Metanephros (tissue), 1 donor: Measurements from ENCODE around the gene DUSP28. TPM values are rescaled to one million over a fixed set of nuclear protein-coding genes. Genes with fewer than 3 reads are reported as not detected.

ENCODE experiments used
- total RNA-seq: library from RNA; depleted of rRNA; stranded (reverse); fragments of >200 nt; gene quantifications from one replicate; pipeline ENCODE4 v1.2.3, GENCODE V29; 2014

Gene DUSP28, protein sequence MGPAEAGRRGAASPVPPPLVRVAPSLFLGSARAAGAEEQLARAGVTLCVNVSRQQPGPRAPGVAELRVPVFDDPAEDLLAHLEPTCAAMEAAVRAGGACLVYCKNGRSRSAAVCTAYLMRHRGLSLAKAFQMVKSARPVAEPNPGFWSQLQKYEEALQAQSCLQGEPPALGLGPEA
- 7.0 TPM for total RNA-seq

DNA sequence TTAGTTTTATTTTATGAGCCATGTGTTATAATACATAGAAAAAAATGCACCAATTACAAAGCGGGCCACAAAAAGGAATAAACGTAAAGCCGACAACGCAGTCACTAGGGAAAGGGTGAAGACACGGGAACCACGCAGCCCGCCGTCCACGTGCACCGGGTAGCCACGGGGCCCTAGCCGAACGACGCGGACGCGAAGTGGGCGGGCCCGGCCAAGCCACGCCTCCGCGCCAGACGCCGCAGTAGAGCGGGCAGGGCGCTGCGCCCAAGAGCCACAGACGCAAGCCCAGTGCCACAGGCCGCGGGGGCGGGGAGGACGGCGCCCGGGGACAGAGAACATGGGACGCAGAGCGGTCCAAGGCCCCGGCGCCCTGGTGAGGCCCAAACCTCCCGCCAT lies at the start of gene DUSP28:
Gene DUSP28 (plus strand): TSS at position 274 of the 396 bp plus-strand sequence. CDS start 328 bp downstream, outside the sequence.

GRCh38 chr2:240557808-240558207 lies 2.3 kb upstream of the DUSP28 start, which contains the start of gene ANKMY1:
ANKMY1 (minus strand) TSS chr2:240557988; CDS start chr2:240557335, 653 bp downstream.

DNA sequence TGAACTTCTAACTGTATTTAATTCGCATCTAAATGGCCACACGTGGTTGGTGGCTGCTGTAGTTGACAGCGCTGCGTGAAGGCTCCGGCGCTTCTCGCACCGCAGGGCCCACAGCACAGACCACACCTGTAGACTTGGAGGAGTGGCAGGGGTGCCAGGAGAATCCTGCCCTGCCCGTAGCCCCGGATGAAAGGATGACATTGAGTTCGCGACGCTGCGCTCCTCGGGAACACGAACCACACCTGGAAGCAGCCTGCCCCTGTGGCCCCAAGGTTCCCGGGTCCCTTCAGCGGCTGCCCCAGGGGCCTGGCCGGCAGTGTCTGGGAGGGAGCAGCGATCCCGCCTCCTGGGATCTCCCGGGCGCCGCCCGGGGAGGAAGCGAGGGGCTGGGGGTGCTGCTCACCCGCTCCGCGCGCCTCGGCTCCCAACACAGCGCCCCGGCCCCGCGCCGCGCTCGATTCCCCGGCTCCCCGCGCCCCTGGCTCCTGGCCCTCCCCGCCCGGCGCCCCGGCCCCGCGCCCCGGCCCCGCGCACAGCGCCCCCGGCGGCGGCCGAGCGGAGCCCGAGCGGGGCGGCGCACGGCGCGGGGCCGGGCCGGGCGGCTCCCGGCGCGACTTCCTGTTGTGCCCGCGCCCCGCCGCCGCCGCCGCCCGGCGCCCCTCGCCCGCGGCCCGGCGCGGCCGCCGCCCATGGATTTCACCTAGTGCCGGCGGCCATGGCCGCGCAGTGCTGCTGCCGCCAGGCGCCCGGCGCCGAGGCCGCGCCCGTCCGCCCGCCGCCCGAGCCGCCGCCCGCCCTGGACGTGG lies 7.9 kb downstream of the DUSP28 start, which contains the start of gene RNPEPL1:
Gene RNPEPL1 (plus strand): TSS at position 613 of the 806 bp plus-strand sequence. CDS start 103 bp downstream, at position 716.

DNA sequence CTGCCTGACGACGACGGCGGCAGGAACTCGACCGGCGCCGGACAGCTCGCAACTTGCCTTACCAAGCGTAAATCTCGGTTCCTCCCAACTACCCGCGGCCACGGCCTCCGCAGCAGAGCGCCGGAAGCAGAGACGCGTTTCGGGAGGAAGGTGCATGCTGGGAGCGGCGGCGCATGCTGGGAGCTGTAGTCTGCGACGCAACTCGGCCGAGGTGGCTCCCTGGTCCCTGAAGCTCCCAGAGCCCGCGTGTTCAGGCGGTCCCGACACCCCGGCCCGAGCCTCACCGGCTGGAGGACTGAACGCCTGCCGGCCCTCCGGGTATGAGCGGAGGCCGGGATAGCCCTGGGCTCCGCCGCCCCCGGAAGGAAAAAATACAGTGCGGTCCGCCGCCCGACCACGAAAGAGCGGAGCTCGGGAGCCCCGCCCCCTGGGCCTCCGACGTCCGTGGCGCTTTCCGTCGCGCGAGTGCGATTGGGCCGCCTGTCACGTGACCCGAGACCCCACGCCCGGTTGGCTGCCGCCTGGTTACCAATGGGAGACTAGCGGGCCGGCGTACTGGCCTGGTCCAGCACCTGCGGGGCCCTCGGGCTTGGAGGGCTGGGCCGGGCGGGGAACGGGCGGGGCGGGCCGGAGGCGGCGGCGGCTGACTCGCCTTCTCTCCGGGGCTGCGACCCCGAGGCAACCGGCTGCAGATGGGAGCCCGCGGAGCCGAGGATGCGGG lies 26.2 kb downstream of the DUSP28 start, which contains the start of gene CAPN10:
Gene CAPN10 (plus strand): TSS at position 537 of the 721 bp plus-strand sequence. CDS start 178 bp downstream, at position 715.

Other genes with a start within 250 kb of the DUSP28 start
- gene GPC1, start 124.7 kb upstream of the DUSP28 start, total RNA-seq, result 42.0 TPM
- 13.9 TPM for gene ANKMY1, start 2.4 kb upstream of the DUSP28 start, total RNA-seq
- gene RNPEPL1, start 8.1 kb downstream of the DUSP28 start, total RNA-seq, result 22.2 TPM
- 28.1 TPM for gene CAPN10, start 26.4 kb downstream of the DUSP28 start, total RNA-seq
- 2.5 TPM for gene GPR35, start 65.1 kb downstream of the DUSP28 start, total RNA-seq
- gene AQP12B, start 122.5 kb downstream of the DUSP28 start, total RNA-seq, result 0.58 TPM
- gene AQP12A, start 131.5 kb downstream of the DUSP28 start, total RNA-seq, result not detected